ENCODE measurements around the gene LEFTY2.
"Not testable (repeated sequence)": the region's sequence is repeated elsewhere in the genome, so short reads cannot be mapped to it uniquely, and the experiment has no call there.

The LEFTY2 gene

DNA sequence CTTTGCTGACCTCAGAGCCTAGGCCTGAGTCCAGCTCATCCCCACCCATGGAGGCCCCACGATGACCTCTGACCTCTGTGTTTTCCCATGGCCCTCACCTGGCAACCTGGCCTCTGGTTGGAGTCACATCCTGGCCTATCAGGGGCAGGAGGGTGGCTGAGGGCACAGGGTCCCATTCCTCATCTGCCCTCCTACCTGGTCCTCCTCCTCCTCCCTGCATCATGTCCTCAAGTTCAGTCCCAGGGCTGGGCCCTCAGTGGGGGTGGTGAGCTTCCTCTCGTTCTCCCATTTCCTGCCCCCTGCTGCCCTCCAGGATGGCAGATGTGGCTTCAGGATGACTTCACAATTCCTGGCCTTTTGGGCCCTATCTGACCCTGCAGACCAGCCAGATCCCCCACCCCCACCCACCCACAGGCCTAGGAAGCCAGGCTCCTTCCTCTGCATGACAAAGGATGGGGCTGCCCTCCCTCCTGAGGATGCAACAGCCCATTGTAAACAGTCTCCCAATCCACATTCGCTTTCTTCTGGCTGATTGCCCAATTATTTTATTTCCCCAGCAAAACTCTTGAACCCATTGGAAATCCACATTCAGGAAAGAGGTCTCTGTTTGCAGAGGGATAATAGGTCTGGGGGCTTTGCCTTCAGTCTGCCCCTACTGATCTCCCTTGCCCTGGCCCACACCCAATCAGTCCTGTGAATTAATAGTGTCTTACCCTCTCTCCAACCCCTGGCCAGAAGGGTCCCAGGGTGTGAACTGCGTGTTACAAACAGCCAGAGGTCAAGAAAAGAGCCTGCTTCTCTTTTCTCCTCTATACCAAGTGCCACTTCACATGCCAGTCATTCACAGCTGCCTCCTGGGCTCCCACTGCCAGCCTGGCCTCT is 41.7 kb downstream of the LEFTY2 start:
- FAIRE-seq = no peak

DNA sequence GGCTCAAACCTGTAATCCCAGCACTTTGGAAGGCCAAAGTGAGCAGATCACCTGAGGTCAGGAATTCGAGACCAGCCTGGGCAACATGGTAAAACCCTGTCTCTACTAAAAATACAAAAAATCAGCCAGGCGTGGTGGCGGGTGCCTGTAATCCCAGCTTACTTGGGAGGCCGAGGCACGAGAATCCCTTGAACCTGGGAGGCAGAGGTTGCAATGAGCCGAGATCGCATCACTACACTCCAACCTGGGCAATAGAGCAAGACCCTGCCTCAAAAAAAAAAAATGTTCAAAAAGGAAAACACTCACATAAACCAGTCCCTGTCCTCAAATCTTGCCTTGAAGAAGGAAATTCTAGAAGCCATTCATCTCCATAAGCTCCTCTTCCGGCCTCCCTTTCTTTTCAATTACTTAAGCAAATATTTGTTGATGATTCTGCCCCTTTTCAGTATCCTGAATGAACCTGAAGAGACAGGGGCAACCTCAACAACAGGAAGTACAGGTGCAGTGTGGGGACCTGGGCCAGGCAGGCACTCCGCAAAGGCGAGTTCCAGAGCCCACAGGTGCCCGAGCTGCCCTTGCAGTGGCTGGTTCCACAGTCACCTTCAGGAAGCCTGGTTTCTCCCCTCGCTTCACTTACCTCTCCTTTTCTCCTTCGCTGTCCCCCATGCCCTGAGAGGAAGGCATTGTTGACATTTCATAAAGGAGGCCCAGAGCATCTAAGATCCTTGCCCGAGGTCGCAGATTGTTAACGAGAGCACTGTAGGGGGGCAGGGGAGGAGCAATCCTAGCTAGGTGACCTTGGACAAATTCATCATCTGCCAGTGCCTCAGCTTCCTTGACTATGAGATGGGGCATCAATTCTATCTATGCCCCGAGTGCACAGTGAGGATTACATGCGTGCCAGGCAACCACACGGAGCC is 43.2 kb downstream of the LEFTY2 start:
- no peak for FAIRE-seq

DNA sequence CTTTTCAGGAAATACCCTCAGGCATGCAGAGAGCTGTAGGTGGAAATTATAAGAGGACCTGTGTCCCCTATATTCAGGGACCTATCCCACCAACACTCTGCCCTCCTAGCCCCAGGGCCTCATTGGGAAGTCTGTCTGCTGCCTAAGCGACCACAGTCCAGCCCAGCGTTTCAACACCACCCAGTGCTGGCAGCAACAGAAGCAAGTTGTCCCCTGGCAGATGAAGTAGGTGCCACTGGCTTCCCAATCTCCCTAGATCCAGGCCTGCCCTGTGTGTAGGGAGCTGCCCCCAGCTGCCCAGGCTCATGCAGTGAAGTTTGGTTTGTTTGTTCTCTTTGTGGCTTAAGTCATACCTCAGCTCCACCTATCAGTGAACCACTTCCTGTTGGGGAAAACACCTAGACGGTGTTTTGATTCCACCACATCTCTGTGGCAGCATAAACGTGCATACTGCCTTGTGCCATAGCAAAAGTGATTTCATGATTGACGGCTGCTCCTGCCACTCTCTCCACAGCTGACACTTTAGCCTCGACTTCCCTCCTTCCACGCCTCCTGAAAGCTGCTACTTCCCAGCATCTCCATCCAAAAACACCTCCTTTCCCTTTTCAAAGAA is 44.0 kb downstream of the LEFTY2 start:
- FAIRE-seq = no peak

DNA sequence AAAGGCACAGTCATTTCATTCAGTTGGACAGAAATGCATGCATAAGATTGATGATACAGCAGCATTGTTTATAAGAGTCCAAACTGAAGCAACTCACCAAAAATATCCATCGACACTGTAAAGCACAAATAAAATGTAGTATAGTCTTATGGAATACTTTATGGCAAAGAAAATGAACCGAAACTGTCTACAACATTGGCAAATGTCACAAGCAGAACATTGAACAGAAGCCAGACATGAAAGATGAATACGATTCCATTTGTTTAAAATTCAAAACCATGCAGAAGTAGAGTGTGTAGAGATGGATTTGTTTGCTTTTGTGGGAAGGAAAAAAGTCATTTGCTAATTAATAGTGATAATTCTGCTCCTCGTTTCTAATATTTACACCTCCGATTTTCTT is 44.5 kb downstream of the LEFTY2 start:
- no peak for FAIRE-seq

DNA sequence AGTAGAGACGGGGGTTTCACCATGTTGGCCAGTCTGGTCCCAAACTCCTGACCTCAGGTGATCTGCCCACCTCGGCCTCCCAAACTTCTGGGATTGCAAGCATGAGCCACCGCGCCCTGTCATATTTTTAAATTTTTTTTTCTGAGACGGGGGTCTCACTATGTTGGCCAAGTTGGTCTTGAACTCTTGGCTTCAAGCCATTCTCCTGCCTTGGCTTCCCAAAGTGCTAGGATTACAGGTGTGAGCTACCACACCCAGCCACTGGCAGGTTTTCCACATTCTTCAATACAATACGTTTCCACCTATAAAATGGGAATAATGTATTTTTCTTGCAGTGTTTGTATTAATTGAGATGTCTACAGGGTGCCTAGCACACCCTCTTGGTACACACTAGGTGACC is 48.7 kb downstream of the LEFTY2 start:
- FAIRE-seq = no peak

DNA sequence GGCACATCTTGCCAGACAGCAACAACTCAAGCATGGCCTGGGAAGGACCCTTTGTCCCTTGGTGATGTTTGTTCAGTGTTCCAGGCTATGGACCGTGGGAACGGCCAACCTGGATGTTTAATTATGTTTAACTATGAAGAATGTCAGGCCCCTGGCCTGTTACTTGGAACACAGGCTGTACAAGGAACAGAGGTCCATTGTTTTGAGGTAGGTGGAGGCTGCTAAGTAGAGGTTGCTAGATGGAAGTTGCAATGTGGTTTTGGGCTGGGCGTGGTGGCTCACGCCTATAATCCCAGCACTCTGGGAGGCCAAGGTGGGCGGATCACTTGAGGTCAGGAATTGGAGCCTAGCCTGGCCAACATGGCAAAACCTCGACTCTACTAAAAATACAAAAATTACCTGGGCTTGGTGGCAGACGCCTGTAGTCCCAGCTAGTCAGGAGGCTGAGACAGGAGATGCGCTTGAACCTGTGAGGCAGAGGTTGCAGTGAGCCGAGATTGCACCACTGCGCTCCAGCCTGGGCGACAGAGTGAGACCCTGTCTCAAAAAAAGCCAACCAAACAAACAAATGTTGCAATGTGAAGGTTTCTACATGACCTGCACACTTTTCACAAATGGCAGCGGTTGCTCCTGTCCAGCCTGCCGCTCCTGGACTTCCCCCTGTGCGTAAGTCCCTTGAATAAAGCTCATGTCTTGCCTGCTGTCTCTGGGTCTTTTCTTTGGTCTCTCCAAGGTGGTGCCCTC is 49.6 kb downstream of the LEFTY2 start:
- no peak for FAIRE-seq

DNA sequence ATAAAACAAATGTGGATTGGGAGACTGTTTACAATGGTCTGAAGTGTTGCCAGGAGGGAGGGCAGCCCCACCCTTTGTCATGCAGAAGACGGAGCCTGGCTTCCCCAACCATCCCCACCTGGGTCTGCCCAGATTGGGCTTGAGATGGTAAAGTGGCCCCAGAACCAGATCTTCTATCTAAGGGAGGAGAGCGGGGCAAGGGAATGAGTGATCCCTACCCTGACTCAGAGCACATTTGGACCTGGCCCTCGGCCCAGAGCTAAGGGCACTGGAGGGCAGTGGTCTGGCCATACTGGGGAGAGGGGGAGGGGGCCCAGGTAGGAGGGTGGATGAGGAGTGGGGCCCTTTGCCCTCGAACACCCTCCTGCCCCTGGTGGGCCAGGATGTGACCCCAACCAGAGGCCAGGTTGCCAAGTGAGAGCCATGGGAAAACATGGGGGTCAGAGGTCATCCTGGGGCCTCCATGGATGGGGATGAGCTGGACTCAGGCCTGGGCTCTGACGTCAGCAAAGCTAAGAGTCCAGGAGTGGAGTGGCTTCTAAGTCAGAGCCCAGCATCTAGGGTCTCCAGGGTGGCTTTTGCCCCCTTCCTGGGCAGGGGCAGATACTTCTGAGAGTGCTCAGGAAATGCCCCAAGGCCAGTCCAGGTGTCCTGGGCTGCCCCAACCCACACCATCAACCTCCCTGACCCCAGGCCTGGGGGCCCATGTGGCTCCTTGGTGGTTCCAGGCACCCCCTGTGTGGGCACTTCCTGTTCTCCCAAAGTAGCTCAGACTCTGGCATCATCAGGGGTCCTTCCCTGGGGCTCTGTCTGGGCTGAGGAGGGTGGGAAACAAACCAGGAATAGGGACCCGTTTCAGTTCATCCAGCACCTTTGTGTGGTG is 50.4 kb downstream of the LEFTY2 start:
- FAIRE-seq = no peak

DNA sequence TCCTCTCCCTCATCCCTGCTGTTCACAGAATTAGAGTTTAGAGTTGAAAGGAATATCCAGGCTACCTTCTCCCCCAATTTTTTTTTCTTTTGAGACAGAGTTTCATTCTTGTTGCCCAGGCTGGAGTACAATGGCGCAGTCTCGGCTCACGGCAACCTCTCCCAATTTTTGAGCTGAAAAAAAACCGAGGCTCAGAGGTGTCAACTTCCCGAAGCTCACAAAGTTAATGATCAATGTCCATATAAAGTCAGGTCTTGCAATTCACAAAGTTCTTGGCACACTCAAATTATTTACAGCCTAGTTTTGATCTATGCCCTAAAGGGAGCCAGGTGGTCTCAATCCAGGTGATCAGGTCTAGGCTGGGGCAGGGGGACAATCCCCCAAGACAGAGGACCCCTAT is 51.3 kb downstream of the LEFTY2 start:
- no peak for FAIRE-seq

DNA sequence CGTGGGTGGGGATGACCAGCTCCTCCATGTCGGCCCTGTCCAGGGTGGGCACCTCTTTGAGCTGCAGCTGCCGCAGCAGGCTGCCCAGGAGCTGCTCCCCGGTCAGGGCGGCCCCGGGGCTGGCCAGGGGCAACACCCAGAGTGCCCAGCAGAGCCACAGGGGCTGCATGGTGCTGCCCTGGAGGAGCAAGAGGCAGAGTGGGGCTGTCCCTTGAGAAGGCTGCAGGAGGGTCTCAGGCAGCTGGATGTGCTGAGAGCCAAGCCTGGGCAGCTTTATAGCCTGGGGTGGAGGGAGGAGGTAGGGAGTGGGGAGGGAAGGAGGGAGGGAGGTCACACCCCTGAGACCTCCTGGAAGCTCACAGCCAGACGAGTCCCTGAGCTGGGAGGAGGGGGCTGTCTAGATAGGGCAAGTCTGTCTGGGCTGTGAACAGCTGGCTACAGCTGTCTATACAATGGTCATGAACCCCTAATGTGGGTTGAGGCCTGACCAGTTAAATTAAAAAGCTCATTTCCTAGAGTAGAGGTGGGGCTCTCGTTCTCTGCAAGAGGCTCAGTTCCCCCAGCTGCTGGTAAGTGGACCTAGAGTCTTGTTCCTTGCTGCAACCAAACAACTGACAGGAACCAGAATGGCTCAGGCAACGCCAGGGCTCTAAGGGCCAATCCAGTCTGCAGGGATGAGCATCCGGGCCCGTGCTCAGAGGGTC is 52.0 kb downstream of the LEFTY2 start, which contains the start of gene LEFTY1:
TSS of gene LEFTY1 (minus strand) at position 249 of the 704 bp plus-strand sequence. CDS start at position 169, 80 bp downstream.
- FAIRE-seq = no peak

DNA sequence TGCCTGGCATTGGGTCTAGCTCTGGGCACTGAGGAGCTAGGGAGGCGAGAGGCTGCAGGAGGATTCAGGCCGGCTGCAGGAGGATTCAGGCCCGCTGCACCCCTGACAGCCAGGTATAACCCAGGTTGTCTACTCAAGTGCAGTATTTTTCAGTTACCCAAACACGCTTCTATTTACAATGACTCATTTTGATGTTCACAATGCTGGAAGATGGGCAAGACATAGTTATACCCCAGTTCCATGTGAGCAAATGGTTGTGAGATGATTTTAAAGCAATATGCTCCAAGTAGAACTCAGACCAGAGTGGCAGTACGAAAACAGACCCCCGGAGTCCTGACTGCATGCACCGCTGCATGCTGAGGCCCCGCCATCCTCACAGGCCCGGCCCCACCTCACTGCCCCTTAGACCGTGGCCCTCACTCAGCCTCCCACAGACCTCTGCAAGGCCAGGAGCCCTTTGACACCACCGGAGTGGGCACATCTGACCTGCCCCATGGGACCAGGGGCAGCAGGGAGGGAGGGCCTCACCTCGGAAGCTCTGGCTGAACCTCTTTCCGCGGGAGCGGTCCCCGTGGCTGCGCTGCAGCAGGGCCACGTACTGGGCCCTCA is 52.6 kb downstream of the LEFTY2 start:
- FAIRE-seq = no peak

DNA sequence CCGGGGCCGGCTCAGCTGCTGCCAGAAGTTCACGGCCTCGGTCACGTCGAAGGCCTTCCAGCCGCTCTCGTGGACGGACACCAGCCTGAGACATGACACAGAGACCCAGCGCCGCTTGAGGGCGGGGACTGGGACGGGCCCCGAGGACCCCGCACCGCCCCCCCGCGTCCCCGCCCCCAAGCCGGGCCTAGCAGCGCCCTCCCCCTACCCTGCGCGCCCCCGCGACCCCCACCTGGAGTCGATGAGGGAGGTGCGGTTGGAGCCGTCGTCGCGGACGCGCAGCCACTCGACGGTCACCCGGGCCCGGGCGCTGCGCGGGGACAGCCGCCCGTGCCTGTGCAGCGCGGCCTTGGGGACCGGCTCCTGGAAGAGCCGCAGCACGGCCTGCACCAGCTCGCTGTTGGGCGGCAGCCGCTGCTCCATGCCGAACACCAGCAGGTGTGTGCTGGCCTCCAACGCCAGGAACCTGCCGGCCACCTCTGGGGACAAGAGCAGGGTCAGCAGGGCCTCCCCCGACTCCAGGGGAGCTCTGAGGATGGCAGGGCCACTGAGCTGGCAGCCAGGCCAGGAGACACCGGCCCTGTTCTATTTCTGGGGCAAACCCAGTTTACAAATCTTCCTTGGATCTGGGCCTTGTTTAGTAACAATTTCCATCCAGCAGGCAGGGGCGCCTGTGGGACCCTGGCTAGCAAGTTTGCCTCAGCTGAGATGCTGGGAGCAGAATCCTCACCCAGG is 53.3 kb downstream of the LEFTY2 start:
- not testable (repeated sequence) for FAIRE-seq

DNA sequence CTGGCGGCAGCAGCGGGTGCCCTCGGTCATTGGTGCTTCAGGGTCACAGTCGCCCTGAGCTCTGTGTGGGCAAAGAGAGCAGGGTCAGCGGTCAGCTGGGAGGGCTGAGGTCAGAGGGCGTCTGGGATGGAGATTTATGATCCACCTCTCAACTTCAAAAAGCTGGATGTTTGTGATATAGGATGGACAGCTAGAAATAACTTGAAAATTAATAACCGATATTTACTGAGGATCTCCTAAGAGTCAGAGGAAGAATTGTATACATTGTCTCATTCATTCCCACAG is 54.0 kb downstream of the LEFTY2 start:
- no peak for FAIRE-seq
